GM19438 (cell line): ENCODE data around the gene GANAB.

Source experiments
- ATAC-seq: cut with Tn5 transposase; IDR thresholded peaks from one replicate; pipeline ENCODE4 v1.9.1; 2021; ENCODE audit warnings: low read depth; ENCODE audit not compliant: unreplicated experiment

The GANAB gene

DNA sequence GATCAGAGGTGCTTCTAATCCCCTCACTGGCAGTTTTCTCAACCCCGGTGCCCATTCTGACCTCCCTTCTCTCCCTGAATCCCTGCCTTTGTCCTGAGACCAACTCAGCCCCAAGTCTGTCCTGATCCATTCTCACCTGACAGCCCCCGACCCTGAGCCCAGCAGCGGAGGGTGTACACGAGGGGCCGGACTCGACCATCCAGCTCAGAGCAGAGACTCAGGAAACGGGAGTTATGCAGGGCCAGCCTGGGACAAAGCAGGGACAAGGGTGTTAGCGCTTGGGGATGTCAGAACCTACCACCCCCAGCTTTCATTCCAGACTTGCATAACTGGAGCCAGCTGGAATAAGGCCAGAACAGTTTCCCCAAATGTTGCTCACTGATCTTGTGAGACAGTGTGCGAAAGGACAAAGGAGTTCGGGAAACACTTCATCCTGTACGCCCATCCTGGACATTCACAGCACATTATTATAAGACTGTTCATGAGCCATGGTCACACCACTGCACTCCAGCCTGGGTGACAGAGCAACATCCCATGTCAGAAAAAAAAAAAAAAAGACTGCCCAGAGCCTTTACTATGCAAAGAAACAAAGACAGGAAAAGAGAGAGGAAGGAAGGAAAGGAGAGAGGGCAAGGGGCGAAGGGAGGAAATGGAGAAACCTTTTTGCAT lies 69.2 kb downstream of the GANAB start:
- no peak for ATAC-seq

DNA sequence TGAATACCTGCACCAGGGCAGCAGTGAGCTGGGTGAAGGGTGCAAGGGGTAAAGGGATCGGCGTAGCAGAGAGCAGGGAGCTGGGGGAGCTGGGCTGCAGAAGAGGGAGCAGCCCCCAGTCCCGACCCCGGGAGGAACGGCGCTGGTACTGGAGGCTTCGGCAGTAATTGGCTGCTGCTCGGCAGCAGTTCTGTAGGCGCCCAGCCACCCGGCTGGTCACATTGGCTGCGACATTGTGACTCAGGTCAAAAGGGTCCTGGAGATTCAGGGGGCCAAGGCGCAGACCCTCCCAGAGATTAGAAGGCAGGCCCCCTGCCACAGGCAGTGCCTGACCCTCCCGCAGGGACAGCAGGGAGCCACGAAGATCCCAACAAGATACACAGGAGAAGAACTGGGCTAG lies 70.6 kb downstream of the GANAB start:
- no peak for ATAC-seq

DNA sequence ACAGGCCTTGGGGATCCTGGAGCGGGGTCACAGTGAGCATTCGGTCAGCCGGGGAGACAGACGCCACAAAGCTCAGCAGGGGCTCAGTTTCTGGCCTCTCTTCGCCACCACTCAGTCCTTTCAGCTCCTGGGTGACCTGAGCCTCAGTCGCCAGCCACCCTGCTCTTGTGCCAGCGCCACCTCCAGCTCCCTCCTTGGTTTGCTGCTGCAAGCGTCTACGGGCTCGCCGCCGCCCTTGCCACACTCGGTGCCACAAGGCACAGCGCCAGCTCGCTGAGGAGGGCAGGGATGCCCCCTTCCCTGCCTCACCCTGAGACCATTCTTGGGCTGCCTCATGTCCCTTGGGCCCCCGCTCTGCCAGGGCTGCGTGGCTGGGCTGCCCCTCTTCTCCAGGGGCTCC lies 71.3 kb downstream of the GANAB start:
- no peak for ATAC-seq
